ENCODE measurements around the gene TSPAN11.

TSPAN11 gene

DNA sequence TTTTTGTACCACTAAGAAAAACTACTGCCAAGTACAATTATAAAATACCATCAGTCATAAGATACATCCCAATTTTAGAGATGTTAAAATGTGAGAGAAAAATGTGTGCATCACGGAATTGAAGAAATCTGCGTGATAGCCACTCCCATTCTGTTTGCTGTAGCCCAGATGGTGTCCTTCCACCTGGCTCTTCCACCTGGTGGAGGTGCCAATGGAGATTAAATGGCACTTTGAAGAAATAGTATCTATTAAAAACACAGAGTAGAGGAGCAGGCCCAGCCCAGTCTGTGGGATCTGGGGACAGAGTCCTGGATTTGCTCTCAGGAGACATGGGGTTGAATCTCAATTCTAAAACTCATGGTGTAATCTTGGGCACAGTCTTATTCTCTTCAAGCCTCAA lies 35.5 kb downstream of the TSPAN11 start:
- DNase-seq = no peak

DNA sequence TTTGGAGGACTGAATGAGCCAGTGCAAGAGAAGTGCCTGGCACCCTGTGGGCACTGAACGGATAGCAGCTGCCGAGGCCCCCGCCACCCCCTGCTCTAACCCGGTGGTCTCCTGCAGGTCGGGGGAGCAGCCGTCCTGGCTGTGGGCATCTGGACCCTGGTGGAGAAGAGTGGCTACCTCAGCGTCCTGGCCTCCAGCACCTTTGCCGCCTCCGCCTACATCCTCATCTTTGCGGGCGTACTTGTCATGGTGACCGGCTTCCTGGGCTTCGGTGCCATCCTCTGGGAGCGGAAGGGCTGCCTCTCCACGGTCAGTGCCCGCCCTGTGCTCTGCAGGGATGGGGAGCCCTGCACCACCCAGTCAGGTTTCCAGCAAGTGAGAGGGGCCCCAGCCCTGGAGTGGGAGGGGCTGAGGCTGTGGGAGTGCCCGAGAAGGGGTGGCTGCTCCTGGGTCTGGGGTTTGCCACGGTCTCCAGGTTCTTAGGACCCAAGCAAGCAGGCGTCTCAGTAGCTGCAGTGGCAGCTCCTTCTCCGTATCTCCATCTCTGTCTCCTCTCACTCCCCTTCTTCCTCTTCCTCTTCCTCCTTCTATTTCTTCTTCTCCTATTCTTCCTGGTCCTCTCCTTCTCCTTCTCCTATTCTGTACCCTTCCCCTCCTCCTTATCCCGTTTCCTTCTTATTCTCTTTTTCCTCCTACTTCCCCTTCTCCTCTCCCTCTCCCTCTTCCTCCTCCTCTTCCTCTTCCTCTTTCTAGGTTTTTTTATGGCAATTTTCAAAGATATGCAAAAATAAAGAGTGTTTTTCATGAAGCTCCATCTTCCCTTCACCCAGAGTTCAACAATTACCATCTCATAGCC lies 37.4 kb downstream of the TSPAN11 start:
- DNase-seq = no peak

DNA sequence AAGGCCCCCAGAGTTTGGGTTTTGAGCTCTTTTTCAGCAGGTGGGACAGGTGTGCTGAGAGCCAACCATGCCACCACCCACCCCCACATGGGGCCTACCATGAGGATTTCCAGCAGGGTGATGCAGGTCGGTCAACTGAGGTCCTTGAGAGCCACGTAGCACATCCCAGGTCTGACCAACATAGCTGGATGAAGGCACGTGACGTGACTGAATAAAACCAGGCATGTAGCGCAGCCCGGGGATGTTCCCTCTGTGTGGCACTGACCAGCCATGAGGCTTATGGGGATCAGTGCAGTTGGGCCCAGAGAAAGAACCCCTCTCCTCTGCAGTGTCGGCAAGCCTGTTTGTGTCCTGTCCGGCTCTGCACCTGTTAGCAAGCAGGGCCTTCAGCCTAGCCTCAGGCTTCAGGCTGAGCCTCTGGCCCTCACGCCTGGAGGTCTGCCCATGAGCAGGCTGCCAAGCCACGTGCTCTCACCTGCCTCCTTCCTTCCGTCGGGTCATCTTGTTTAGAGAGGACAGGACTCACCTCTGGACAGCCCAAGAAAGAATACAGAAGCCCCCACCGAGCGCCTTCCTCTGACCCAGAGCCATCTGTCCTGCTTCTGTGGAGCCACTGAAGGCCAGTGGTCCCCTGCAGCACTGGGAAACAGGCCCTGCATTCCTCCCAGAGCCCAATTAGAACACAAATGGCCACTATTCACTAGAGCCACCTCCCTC lies 38.5 kb downstream of the TSPAN11 start:
- DNase-seq = no peak

DNA sequence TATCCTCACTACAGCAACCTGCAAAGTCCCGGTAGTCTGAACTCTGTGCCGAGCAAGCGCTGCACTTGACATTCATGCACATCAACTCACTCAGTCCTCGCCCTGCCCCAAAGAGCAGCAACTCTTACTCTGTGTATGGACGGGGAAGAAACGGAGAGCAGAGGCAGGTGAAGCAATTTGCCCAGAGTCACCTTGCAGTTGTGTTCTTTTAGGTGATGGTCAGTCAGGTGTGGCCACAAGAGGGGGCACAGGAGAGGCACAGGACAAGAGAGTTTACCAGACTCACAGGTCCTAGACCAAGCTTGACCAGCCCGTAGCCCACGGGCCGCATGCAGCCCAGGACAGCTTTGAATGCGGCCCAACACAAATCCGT lies 39.1 kb downstream of the TSPAN11 start:
- DNase-seq = no peak

DNA sequence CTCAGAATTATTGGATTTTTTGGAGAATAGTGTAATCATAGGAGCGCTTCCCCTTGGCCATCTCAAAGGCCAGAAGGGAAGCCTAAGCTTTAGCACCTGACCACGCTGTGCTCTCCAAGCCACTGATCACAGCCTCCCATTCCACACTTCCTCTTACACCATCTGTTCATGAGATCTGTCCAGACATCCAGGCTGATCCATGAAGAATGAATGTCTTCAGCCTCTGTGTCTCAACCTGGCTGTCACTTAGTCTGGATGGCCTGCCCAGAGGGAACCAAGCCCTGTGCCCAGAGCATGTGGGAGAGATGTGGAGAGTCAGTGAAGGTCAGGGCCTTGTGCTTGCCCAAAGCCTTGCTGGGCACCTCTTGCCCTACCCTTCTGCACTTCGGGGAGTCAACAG lies 40.5 kb downstream of the TSPAN11 start:
- no peak for DNase-seq

DNA sequence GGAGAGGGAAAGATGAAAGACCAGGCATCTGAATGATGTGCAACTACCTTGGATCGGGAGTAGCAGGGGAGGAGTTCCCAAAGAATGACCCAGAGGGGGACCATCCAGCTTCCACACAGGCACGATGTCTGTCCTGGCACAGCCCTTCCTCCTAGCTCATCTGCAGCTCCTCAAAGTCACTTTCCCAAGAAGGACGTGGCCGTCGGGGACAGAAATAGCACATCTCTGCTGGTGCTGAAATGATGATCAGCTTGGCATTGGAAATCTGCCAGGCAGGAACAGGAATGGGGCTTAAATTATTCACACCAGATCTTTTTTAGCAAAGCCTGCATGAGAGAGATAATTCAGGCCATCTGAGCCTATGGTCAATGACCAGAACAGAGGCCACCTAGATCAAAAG lies 41.7 kb downstream of the TSPAN11 start:
- DNase-seq = no peak

DNA sequence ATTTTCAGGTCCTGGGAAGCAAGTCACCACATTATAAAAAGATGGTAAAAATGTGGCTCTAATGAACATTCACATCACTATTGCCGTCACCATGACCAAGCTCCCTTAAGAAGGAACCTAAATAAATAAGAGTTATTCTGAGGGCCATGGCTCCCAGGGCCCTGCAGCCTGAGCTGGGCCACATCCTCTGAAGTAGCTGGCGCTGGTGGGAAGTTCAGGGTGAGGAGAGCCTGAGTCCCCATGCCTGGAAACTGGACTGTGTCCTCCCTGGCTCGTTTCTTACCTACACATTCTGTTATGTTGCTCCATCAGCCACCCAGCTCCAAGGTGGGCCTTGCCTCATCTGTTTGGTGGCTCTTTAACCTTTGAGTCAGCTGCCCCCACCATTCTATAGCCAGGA lies 42.5 kb downstream of the TSPAN11 start:
- DNase-seq = no peak

DNA sequence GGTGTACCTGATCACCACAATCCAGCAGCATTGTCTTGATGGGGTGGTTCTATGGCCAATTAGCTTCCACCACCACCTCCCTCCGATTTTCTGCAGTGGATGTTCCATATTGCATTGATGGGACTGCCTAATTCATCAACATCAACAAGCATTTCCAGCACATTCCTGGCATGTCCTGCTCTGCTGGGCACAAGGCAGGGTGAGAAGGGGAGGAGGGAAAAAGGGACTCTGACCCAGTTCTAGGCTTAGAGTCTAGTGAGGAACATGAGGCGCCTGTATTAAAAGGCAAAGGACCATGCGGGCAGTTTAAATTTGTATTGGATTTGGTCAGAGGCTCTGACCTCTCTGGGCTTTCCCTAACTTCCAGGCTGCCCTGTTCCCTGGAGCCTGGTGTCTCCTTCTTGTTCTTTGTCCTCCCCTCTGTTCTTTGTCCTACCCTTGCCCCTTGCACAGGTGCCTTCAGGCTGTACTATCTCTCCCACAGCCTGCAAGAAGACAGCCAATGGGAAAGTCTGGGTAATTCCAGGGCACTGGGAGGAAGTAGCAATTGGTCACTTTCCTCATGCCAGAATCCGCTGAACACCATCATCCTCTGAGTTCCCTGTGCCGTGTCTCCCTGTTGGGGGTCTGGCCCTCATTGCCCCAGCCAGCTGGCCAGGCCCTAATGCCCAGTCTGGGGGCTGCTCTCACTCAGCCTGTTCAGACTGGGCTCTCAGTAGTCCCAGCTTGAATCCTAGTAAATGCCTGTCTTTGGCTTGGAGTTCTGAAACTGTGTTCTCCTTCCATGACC lies 43.3 kb downstream of the TSPAN11 start:
- DNase-seq = no peak

DNA sequence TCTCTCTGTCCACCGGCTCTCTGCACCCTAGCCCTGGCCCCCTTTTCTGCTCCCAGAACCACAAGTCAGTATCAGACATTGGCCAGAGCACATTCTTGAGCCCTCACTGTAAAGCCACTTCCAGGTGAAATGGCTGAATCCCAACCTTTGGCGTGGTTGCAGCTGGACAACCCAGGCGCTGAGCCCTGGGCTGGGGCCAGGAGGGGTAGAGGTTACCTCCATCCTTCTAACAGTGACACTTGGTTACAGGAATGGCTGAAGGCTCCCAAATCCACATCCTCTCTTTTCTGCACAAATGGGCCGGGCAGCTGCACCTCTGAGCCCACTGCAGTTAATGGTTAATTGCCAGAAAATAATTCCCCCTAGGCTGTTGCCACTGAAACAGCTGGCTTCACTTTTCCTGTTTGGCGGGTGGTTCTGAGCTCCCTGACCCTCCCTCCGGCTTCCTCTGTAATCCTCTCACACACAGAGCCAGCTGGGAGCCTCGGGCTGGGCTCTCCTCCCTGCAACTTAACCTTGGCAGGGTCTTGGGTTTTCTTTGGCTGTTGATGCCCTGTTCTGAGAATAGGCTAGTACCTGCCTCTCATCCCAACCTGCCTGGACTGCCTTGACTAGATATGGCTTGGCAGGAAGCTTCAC lies 44.1 kb downstream of the TSPAN11 start:
- DNase-seq = peak; percentile 13

DNA sequence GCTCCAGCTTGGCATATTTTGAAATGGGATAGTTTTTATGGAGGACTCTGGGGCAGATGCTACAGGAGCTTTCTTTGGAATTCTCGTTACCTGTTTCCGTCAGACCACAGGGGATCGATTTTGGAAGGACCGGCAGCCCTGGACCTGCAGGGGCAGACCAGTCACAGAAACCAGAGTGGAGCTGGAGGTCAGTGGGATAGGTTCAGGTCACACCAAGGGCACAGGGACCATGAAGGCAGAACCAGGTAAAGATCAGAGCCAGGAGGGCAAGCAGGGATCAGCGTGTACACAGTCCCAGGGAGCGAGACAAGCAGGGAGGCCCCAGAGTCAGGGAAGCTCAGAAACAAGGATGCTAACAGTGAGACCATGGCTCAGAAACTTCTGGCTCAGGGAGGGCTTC lies 45.5 kb downstream of the TSPAN11 start:
- no peak for DNase-seq

DNA sequence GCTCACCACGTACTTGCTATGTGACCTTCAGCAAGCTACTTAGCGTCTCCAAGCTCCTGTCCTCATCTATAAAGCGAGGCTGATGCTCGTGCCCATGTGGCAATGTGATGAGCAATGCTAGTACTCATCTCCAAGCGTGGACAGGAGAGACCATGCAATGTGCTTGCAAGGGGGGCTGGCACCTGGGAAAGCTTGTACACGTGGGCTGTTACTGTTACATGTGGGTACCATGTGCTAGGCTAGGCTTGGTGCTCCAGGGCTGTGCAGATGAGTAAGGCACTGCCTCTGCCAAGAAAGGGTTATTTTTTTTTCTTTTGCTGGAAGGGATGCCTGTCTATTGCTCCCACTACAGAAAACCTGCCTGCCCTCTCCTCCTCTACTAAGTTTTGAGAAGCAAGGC lies 46.6 kb downstream of the TSPAN11 start:
- no peak for DNase-seq

DNA sequence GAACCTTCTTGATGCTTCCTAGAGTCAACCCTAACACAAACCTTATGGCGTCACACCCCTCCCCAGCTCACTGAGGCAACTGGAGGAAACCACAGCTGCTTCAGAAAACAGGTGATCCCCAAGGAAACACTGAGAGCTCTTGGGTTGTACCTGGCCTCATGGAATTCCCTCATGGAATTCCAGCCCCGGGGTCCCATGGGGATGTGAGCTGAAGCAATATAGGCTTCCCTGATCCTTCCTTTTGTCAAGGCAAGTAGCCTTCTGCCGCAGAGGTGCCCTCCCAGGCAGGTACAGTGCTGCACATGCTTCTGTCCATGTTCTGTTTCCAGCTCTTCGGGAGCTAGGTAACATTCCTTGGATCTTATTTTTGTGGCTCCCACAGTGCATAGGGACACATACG lies 47.3 kb downstream of the TSPAN11 start:
- no peak for DNase-seq

DNA sequence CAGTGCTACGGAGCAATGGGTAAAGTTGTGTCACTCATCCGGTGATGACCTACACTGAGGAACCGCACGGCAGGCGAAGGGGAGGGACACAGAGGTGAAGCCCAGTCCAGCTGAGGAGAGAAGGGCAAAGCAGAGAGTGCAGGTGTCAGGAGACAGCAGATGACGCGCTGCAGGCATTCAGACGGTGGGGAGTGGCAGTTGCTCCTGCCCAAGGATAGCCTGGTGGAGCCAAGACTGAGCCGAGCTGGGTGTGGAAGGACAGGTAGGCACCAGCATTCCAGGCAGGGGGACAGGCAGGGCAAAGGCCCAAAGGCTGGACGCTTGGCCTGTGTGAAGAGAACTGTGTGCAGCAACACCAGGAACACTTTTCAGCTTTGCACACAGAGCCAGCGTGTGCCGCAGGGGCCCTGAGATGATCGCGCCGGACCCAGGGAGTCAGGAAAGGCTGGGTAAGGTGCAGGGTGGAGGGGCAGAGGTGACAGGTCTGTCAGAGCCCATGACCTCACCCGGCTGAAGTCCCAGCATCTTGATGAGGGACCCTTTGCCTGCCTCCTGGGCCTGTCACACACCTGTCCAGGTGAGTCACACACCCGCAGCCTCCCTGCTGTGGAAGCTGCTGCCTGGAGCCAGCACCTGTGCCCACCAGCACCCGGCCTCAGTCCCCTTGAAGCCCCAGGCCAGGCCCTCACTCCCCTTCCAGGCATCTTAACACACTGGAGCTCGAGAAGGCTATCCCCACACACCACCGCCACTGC lies 48.4 kb downstream of the TSPAN11 start:
- no peak for DNase-seq

DNA sequence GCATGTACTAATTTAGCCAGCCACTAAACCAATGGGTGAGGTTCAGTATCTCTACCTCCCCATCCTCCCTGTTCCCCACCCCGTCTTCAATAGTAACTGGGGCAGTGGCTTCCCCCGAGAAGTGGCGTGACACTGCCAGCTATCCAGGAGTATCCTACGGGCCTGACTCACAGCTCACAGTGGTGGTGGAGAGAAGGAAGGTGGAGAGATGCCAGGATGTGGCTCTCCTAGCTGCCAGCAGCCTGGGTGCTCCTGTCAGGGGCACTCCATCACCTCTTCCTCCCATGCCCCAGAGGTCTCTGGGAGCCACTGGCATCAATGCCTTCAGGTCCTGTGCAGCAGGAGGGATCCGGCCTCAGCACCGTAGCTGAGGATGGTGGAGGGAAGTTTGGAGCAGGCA lies 49.0 kb downstream of the TSPAN11 start:
- no peak for DNase-seq

DNA sequence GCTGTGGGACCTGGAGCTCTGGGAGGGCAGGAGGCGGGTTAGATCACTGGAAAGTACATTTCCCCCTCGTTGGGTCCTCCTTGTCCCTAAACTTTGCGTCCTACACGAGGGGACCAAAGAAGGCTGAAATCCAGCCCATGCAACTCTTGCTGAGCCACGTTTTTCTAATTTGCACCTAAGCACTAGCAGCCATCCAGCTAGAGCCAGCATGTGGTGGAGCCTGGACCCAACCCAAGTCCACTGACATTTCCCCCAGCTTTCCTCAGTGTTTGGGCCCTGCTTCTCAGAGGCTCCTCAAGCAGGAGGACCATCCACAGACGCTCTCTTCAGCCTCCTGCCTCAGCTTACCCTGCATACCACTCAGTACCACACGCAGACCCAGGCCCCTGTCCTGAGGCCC lies 49.7 kb downstream of the TSPAN11 start:
- DNase-seq = no peak

DNA sequence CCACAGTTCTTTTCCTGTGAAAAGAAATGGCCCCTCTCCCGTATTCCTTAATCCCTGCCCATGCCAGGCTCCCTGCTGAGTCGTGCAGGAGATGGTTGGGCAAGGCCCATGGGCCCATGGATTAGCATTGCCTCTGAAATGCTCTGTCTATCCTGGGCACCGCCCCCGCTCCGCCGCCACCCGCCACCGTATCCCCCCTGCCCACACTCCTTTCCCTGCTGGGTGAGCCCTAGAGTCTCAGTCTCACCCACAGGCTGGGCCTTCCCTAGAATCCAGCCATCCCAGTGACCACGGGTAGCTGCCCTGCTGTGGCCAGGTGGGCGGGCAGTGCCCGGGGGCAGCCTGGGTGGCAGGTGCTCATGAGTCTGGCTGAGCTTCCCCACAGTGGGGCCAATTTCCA lies 50.6 kb downstream of the TSPAN11 start:
- DNase-seq = no peak

DNA sequence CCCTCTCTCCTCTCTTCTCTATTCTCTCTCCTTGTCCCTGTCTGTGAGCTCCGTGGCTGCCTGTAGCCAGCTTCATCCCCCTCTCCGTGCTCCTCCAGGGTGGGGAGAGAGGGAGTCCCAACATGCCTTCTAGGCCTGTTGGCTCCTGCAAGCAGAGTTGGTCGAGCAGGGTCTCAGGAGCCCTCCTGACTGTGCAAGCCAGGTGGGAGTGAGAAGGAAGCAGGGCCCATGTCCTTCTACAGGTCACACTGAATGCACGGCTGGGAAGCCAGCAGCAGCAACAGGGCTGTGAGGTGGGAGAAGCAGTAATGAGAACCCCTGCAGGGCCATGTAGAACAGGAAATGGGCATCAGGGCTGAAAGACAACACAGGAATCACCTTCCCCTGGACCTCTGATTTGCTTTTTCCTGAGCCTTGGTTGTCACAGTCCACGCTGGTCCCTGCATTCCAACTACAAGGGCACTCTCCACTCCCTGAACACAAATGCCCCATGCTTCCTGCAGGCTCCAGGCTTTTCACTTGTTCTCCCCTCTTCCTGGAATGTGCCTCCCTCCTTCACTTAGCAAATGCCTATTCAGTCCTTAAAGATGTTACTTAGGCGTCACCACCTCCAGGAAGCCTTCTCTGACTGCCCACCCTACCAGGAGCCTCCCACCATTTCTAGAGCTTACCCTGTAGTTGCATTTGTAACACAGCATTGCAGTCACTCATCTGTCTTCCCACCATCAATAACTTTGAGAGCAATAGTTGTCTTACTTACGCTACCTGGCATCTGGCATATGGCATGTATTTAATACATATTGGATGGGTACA lies 51.2 kb downstream of the TSPAN11 start:
- no peak for DNase-seq

DNA sequence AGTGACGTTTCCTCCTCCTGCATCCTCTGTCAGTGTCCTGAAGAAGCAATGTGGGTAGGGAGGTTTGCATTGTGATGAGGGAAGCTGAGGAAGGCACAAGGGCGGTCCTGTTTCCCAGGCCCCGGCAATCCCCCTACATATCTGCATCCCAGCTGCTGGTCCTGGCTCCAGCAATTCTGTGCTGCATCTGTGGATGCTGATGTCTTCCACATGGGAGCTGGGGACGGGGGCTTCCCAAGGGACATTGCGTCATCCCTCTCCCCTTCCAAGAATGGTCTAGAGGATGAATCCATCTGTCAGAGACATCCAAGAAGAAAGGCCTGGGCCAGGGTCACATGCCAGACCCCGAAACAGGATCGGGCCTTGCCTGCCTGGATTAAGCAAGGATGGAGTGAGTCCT lies 52.1 kb downstream of the TSPAN11 start:
- no peak for DNase-seq

DNA sequence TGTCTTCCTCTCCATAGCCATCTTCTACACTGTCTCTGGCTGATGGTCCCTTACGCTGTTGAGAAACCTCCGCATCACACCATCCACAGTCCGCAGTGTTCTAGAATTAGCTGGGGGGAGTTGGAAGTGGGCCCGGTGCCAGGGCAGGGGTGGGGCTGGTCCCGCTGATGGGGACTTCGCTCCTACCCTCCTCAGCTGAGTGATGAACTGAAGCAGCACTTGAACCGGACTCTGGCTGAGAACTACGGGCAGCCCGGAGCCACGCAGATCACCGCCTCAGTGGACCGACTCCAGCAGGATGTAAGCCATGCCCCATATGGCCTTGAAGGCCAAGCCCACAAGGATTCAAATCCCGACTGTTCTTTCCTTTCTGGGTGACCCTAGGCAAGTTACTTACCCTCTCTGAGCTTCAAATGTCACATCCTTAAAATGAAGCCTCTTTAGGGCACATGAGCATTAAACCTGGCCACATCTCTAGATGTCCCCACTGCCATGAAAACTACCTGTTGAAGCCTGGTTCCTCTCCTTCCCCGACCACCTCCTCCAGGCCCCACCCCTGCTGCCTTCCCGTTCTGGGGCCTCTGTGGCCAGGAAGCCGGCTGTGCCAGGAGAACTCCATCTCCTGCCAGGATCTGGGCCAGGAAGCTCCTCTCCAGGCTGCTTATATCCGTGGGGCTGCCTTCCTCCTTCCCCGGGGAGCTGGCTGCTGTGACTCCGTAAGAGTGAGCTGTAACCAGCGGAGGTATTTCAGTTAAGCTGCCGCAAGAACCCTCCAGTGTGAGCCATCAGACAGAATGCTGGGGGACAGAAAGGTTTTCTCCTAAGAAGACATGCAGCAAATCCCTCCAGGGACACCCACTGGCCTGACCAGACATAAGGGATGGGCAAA lies 53.1 kb downstream of the TSPAN11 start:
- no peak for DNase-seq

DNA sequence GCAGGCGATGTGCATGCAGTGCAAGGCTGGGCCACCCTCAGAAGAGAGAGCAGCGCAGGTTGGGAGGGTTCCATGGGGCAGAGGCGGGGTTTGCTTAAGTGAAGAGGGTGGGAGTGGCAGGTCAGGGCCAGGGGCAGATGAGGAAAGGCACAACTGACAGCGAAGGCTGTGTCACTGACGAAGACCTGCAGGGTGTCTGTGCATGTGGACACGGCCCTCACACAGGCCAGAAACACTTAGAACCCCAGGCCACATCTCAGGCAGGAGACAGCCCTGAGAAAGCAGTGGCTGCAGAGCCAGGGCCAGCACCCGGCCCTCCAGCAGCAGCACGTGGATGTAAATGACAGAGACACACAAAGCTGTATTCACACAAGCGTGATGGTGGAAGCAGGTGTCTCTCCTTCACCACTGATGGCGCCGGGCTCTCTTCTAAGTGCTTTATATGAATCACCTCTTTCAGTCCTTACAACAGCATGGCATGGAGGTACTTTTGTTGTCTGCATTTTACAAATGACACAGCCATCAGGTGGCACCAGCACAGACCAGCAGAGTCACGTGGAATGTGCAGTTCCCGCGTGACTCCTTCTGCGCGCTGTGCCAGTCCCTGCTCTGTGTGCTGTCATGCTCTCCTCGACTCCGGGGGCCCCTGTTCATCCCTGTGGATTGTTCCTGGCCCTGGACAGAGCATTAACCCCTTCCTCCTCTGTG lies 54.6 kb downstream of the TSPAN11 start:
- DNase-seq = peak; percentile 26
